IMR-90 (cell line): ENCODE measurements around the gene SLC6A6. TPM values are rescaled to one million over a fixed set of nuclear protein-coding genes. Genes with fewer than 3 reads are reported as not detected.

ENCODE experiments used
- ATAC-seq: fragments of 200-7000 bp; cut with Tn5 transposase; 2 replicates; pipeline ENCODE4 v1.9.1; 2020; ENCODE audit warnings: low read depth, mild to moderate bottlenecking, moderate library complexity
- BruUV-seq: library from RNA; stranded (reverse); fragments of 400-500 nt; replicated peaks from 2 replicates; lab custom pipeline; 2021; lab: Mats Ljungman, UMichigan
- CTCF ChIA-PET: fragments of 300-600 bp; formaldehyde crosslinking; extraction: SDS; loops from one replicate; lab custom pipeline; 2021; ENCODE audit warnings: antibody characterized with exemption; lab: Yijun Ruan, JAX
- POLR2A ChIA-PET: fragments of 300-600 bp; sonication (Branson Sonifier 250); formaldehyde crosslinking; loops from one replicate; lab custom pipeline; 2022; ENCODE audit warnings: antibody characterized with exemption; ENCODE audit not compliant: unreplicated experiment; lab: Charles Lee
- DNase-seq: peaks from one replicate; pipeline ENCODE4 v3.0.0; 2013
- H2AFZ ChIP-seq: replicated peaks from 2 replicates; pipeline ENCODE3; 2013; ENCODE audit warnings: low read length, mild to moderate bottlenecking; ENCODE audit not compliant: poor library complexity
- H2AK5ac ChIP-seq: 2 replicates; pipeline ENCODE4 v1.6.1; 2013; ENCODE audit warnings: low read depth, low read length, inconsistent platforms
- H2AK9ac ChIP-seq: replicated peaks from 2 replicates; pipeline ENCODE3; 2013; ENCODE audit warnings: mild to moderate bottlenecking, low read depth, low read length, moderate library complexity; ENCODE audit not compliant: poor library complexity
- H2BK120ac ChIP-seq: 2 replicates; pipeline ENCODE4 v1.6.1; 2013; ENCODE audit warnings: low read depth, low read length, inconsistent platforms
- H2BK15ac ChIP-seq: 3 replicates; pipeline ENCODE4 v1.6.1; 2013; ENCODE audit warnings: low read depth, low read length, inconsistent platforms
- H2BK20ac ChIP-seq: 2 replicates; pipeline ENCODE4 v1.6.1; 2013; ENCODE audit warnings: low read depth, mild to moderate bottlenecking, inconsistent platforms, low read length, moderate library complexity
- H2BK5ac ChIP-seq: 2 replicates; pipeline ENCODE4 v1.6.1; 2013; ENCODE audit warnings: mild to moderate bottlenecking, low read depth, low read length, inconsistent platforms; ENCODE audit not compliant: poor library complexity, severe bottlenecking
- H3K14ac ChIP-seq: replicated peaks from 2 replicates; pipeline ENCODE4 v1.6.1; 2013; ENCODE audit warnings: low read depth, low read length, inconsistent platforms
- H3K18ac ChIP-seq: 2 replicates; pipeline ENCODE4 v1.6.1; 2013; ENCODE audit warnings: low read depth, low read length, control low read depth
- H3K23ac ChIP-seq: 2 replicates; pipeline ENCODE4 v1.6.1; 2013; ENCODE audit warnings: low read depth, low read length, inconsistent platforms
- H3K27ac ChIP-seq: 2 replicates; pipeline ENCODE4 v1.5.1; 2013; ENCODE audit warnings: mild to moderate bottlenecking, control low read depth, low read length; ENCODE audit not compliant: insufficient read depth
- H3K27me3 ChIP-seq: 2 replicates; pipeline ENCODE4 v1.6.1; 2013; ENCODE audit warnings: low read length; ENCODE audit not compliant: control insufficient read depth, insufficient read depth
- H3K36me3 ChIP-seq: 2 replicates; pipeline ENCODE4 v1.6.1; 2013; ENCODE audit warnings: low read length, mixed read lengths; ENCODE audit not compliant: control insufficient read depth, insufficient read depth
- H3K4ac ChIP-seq: 2 replicates; pipeline ENCODE4 v1.6.1; 2013; ENCODE audit warnings: low read depth, low read length, inconsistent platforms
- H3K4me1 ChIP-seq: 2 replicates; pipeline ENCODE4 v1.6.1; 2013; ENCODE audit warnings: low read length, mixed read lengths; ENCODE audit not compliant: control insufficient read depth, insufficient read depth
- H3K4me2 ChIP-seq: 2 replicates; pipeline ENCODE4 v1.6.1; 2013; ENCODE audit warnings: low read depth, mild to moderate bottlenecking, control low read depth, low read length, moderate library complexity
- H3K4me3 ChIP-seq: 2 replicates; pipeline ENCODE4 v1.5.1; 2013; ENCODE audit warnings: low read depth, mild to moderate bottlenecking, control low read depth, low read length, moderate library complexity; ENCODE audit not compliant: insufficient read depth
- H3K56ac ChIP-seq: 2 replicates; pipeline ENCODE4 v1.6.1; 2013; ENCODE audit warnings: low read length, inconsistent platforms; ENCODE audit not compliant: insufficient read depth; ENCODE audit errors: extremely low read depth
- H3K79me1 ChIP-seq, 2 experiments: 2 replicates each; pipeline ENCODE4 v1.6.1; 2013; ENCODE audit warnings: low read length in 2 of 2, inconsistent platforms in 1 of 2, low read depth in 1 of 2
- H3K9ac ChIP-seq: 2 replicates; pipeline ENCODE4 v1.6.1; 2013; ENCODE audit warnings: low read depth, low read length, control low read depth
- H3K9me1 ChIP-seq: 2 replicates; pipeline ENCODE4 v1.6.1; 2013; ENCODE audit warnings: low read length, inconsistent platforms; ENCODE audit not compliant: insufficient read depth
- H3K9me3 ChIP-seq: 2 replicates; pipeline ENCODE4 v1.6.1; 2013; ENCODE audit warnings: low read length; ENCODE audit not compliant: control insufficient read depth, insufficient read depth
- H4K20me1 ChIP-seq: 2 replicates; pipeline ENCODE4 v1.6.1; 2013; ENCODE audit warnings: low read length, inconsistent platforms; ENCODE audit not compliant: insufficient read depth
- H4K5ac ChIP-seq: 2 replicates; pipeline ENCODE4 v1.6.1; 2013; ENCODE audit warnings: mild to moderate bottlenecking, low read depth, low read length, control low read depth
- H4K8ac ChIP-seq, 2 experiments: 2 replicates each; pipeline ENCODE4 v1.6.1; 2013; ENCODE audit warnings: low read depth in 2 of 2, low read length in 2 of 2, control low read depth in 1 of 2, inconsistent platforms in 1 of 2
- H4K91ac ChIP-seq: 2 replicates; pipeline ENCODE4 v1.6.1; 2013; ENCODE audit warnings: low read depth, low read length, inconsistent platforms; ENCODE audit not compliant: insufficient read depth
- BHLHE40 ChIP-seq: fragments of 150-350 bp; IDR thresholded peaks from 2 replicates; pipeline ENCODE4 v1.6.1; 2016; ENCODE audit warnings: mild to moderate bottlenecking, low read depth, low read length
- CEBPB ChIP-seq: IDR thresholded peaks from 2 replicates; pipeline ENCODE4 v1.6.1; 2012; ENCODE audit warnings: low read depth, low read length, improper control_type of control experiment
- FOS ChIP-seq: fragments of 150-350 bp; IDR thresholded peaks from 2 replicates; pipeline ENCODE4 v1.6.1; 2016; ENCODE audit warnings: low read depth, low read length
- MAFK ChIP-seq: IDR thresholded peaks from 2 replicates; pipeline ENCODE4 v1.6.1; 2012; ENCODE audit warnings: low read depth, low read length, improper control_type of control experiment
- MAZ ChIP-seq: IDR thresholded peaks from 2 replicates; pipeline ENCODE4 v1.6.1; 2012; ENCODE audit warnings: low read depth, mild to moderate bottlenecking, low read length, improper control_type of control experiment, moderate library complexity, borderline replicate concordance
- NFE2L2 ChIP-seq: fragments of 150-350 bp; IDR thresholded peaks from 2 replicates; pipeline ENCODE4 v1.6.1; 2016; ENCODE audit warnings: low read depth, mild to moderate bottlenecking, low read length
- POLR2A ChIP-seq: IDR thresholded peaks from 2 replicates; pipeline ENCODE4 v1.6.1; 2012; ENCODE audit warnings: mild to moderate bottlenecking, low read depth, low read length
- RAD21 ChIP-seq: IDR thresholded peaks from 2 replicates; pipeline ENCODE4 v1.6.1; 2012; ENCODE audit warnings: low read length, improper control_type of control experiment
- SMC3 ChIP-seq: fragments of 150-350 bp; IDR thresholded peaks from 2 replicates; pipeline ENCODE4 v1.6.1; 2016; ENCODE audit warnings: low read depth, mild to moderate bottlenecking, antibody characterized with exemption, low read length, moderate library complexity
- USF2 ChIP-seq: fragments of 150-350 bp; IDR thresholded peaks from 2 replicates; pipeline ENCODE4 v1.6.1; 2017; ENCODE audit warnings: mild to moderate bottlenecking, antibody characterized with exemption, low read length, low read depth
- WGBS, 2 experiments: methylation state at CpG; one replicate each; pipeline versions ENCODE4 v1.1.5 to v1.1.7; 2013; ENCODE audit warnings: missing lambda C conversion rate in 2 of 2; ENCODE audit not compliant: insufficient read length in 1 of 2; ENCODE audit errors: extremely low coverage in 2 of 2; 5-methylcytosine and 5-hydroxymethylcytosine counted together
- dilution Hi-C: fragments of 300-500 bp; cut with HindIII; formaldehyde crosslinking; loops from one replicate; pipeline ENCODE4 v1.14.3; 2018; ENCODE audit warnings: low sequenced_read_pairs; ENCODE audit not compliant: unreplicated experiment
- in situ Hi-C: fragments of 300-500 bp; cut with MboI; formaldehyde crosslinking; loops from 3 replicates; pipeline ENCODE4 v1.14.3; 2019; ENCODE audit warnings: low sequenced_read_pairs, inconsistent platforms, mixed read lengths
- intact Hi-C: fragments of 100-400 bp; cut with micrococcal nuclease; formaldehyde crosslinking; loops from 2 replicates; pipeline ENCODE4 v1.10.0; 2022
- polyA plus RNA-seq, 3 experiments: library from polyadenylated mRNA; depleted of rRNA; stranded (reverse); fragments of >200 nt; gene quantifications; 2 replicates each; pipeline ENCODE4 v1.2.3, GENCODE V29; 2012; ENCODE audit warnings: low replicate concordance in 1 of 3
- total RNA-seq: library from RNA; depleted of rRNA; stranded (reverse); fragments of >200 nt; gene quantifications from 2 replicates; pipeline ENCODE4 v1.2.3, GENCODE V29; 2012
- TF ChIP-seq, protein P1 (sequence below): fragments of 150-350 bp; IDR thresholded peaks from 2 replicates; pipeline ENCODE4 v1.6.1; 2016; ENCODE audit warnings: low read depth, mild to moderate bottlenecking, low read length, moderate library complexity, borderline replicate concordance
- TF ChIP-seq, protein P2 (sequence below): conservative IDR thresholded peaks from 2 replicates; pipeline ENCODE4 v1.5.1; 2012; ENCODE audit warnings: mild to moderate bottlenecking, low read depth, low read length, improper control_type of control experiment

SLC6A6 gene
- total and polyA plus RNA-seq, 2 of the 4 experiments (the other 2 are of a cell fraction), result 29.9 to 39.4 TPM

- dilution Hi-C loops, result no loop called here
- Histone ChIP-seq H3K4me3 (no peak overlapping the region), H3K4me2 (peak overlapping the region; percentile 11; the same call in 1 of the 2 replicates)
These were observed 21.6 kb downstream of the SLC6A6 start for GRCh38 chr3:14423963-14424362.

More at GRCh38 chr3:14423963-14424362, 21.6 kb downstream of the SLC6A6 start:
- peak; percentile 54 for DNase-seq
- peak overlapping the region; percentile 68; the same call in 1 of the 2 replicates for H2AK5ac ChIP-seq
- peaks cover 11% of the 10 kb centered on the region for H3K9me1 ChIP-seq
- no peak overlapping the region for H2AK9ac ChIP-seq
- no peak overlapping the region for H2BK5ac ChIP-seq
- in situ Hi-C loops (no loop called here), intact Hi-C loops (no loop called here)
- no peaks in the 10 kb centered on the region for H3K27me3 ChIP-seq
- no peak overlapping the region; the same call in 1 of the 2 replicates for H3K9ac ChIP-seq
- no peak overlapping the region for H2BK20ac ChIP-seq
- peaks cover 39% of the 10 kb centered on the region for H3K4me1 ChIP-seq
- no peak for TF ChIP-seq BHLHE40
- no peak for TF ChIP-seq FOS
- TF ChIP-seq MAZ, result no peak
- no peak for TF ChIP-seq NFE2L2
- TF ChIP-seq, protein P1, sequence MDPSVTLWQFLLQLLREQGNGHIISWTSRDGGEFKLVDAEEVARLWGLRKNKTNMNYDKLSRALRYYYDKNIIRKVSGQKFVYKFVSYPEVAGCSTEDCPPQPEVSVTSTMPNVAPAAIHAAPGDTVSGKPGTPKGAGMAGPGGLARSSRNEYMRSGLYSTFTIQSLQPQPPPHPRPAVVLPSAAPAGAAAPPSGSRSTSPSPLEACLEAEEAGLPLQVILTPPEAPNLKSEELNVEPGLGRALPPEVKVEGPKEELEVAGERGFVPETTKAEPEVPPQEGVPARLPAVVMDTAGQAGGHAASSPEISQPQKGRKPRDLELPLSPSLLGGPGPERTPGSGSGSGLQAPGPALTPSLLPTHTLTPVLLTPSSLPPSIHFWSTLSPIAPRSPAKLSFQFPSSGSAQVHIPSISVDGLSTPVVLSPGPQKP, result no peak
- no peak for TF ChIP-seq RAD21
- TF ChIP-seq, protein P2, sequence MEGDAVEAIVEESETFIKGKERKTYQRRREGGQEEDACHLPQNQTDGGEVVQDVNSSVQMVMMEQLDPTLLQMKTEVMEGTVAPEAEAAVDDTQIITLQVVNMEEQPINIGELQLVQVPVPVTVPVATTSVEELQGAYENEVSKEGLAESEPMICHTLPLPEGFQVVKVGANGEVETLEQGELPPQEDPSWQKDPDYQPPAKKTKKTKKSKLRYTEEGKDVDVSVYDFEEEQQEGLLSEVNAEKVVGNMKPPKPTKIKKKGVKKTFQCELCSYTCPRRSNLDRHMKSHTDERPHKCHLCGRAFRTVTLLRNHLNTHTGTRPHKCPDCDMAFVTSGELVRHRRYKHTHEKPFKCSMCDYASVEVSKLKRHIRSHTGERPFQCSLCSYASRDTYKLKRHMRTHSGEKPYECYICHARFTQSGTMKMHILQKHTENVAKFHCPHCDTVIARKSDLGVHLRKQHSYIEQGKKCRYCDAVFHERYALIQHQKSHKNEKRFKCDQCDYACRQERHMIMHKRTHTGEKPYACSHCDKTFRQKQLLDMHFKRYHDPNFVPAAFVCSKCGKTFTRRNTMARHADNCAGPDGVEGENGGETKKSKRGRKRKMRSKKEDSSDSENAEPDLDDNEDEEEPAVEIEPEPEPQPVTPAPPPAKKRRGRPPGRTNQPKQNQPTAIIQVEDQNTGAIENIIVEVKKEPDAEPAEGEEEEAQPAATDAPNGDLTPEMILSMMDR, result no peak
- no peak for TF ChIP-seq POLR2A
- no peak for TF ChIP-seq USF2
- no peak for TF ChIP-seq CEBPB
- TF ChIP-seq SMC3, result no peak
- no peak for TF ChIP-seq MAFK
- BruUV-seq, result no TSS peak
- peaks cover 52% of the 10 kb centered on the region for H4K20me1 ChIP-seq
- H3K9me3 ChIP-seq, result no peaks in the 10 kb centered on the region
- H2BK120ac ChIP-seq, result no peak overlapping the region; the same call in 1 of the 2 replicates
- H3K14ac ChIP-seq, result 0 out of 2 replicates have a peak overlapping the region, but pooled peaks have one; percentile 22
- WGBS, 2 experiments, result no CpG with 5 or more reads among the region's 3 CpGs
- H3K27ac ChIP-seq, result peak overlapping the region; percentile 15; the same call in 1 of the 2 replicates
- peaks cover 35 to 83% of the 10 kb centered on the region in 2 experiments for H3K79me1 ChIP-seq
- peak; percentile 8; the same call in 1 of the 2 replicates for ATAC-seq
- no peak overlapping the region; the same call in 1 of the 2 replicates for H3K56ac ChIP-seq
- H2AFZ ChIP-seq, result no peak overlapping the region
- POLR2A ChIA-PET, result no interaction called here
- peak overlapping the region; percentile 76 for H3K4ac ChIP-seq
- peak overlapping the region; percentile 51; the same call in 1 of the 2 replicates for H3K18ac ChIP-seq
- H4K5ac ChIP-seq, result peak overlapping the region; percentile 67
- CTCF ChIA-PET, result no interaction called here
- peak overlapping the region; percentile 23 to 37; a peak in 2 of 4 replicates for H4K8ac ChIP-seq
- H2BK15ac ChIP-seq, result no peak overlapping the region; the same call in 2 of the 3 replicates
- H4K91ac ChIP-seq, result peak overlapping the region; percentile 14; the same call in 1 of the 2 replicates
- H3K23ac ChIP-seq, result peak overlapping the region; percentile 4; the same call in 1 of the 2 replicates
- H3K36me3 ChIP-seq, result peaks cover 23% of the 10 kb centered on the region; the same call in 1 of the 2 replicates
